ENCODE measurements around the gene TRIM22.
A peak's percentile ranks its signal among the peaks of the same experiment; 100 is the strongest.
"Not testable (repeated sequence)": the region's sequence is repeated elsewhere in the genome, so short reads cannot be mapped to it uniquely, and the experiment has no call there.

Gene TRIM22

GRCh38 chr11:5689551-5689983 is at the start of gene TRIM22:
TSS of gene TRIM22 (plus strand) at chr11:5689790. CDS start at chr11:5696233, 6,443 bp downstream.
- Histone ChIP-seq H3K27me3 (ENCODE audit: low read depth, low read length) (no peaks in the 10 kb centered on the region), H3K27ac (ENCODE audit: low read length) (peak within 1 kb of the TSS; percentile 98), H3K9me3 (ENCODE audit: control insufficient read depth in 1 of 2, low read length in 2 of 2) (no peaks in the 10 kb centered on the region), H3K36me3 (ENCODE audit: control insufficient read depth in 1 of 2, insufficient read depth in 2 of 2, low read length in 2 of 2) (no peaks in the 10 kb centered on the region), H3K4me1 (ENCODE audit: control insufficient read depth in 1 of 2, insufficient read depth in 2 of 2, low read length in 2 of 2) (peaks cover 0 to 12% of the 10 kb centered on the region in 2 donors), H3K4me3 (ENCODE audit: low read depth in 1 of 2, low read length in 2 of 2) (peak within 1 kb of the TSS; percentile 68 to 91)

GRCh38 chr11:5639953-5640352 is 49.6 kb upstream of the TRIM22 start:
- Histone ChIP-seq H3K27ac (ENCODE audit: low read length) (no peak overlapping the region), H3K4me1 (ENCODE audit: control insufficient read depth in 1 of 2, insufficient read depth in 2 of 2, low read length in 2 of 2) (no peaks in the 10 kb centered on the region), H3K9me3 (ENCODE audit: control insufficient read depth in 1 of 2, low read length in 2 of 2) (no peaks in the 10 kb centered on the region), H3K36me3 (ENCODE audit: control insufficient read depth in 1 of 2, insufficient read depth in 2 of 2, low read length in 2 of 2) (peaks cover 9 to 30% of the 10 kb centered on the region in 2 donors), H3K4me3 (ENCODE audit: low read depth in 1 of 2, low read length in 2 of 2) (no peak overlapping the region), H3K27me3 (ENCODE audit: low read depth, low read length) (no peaks in the 10 kb centered on the region)

GRCh38 chr11:5643585-5643984 is 46.0 kb upstream of the TRIM22 start:
- Histone ChIP-seq H3K27me3 (ENCODE audit: low read depth, low read length) (no peaks in the 10 kb centered on the region), H3K36me3 (ENCODE audit: control insufficient read depth in 1 of 2, insufficient read depth in 2 of 2, low read length in 2 of 2) (peaks cover 9 to 23% of the 10 kb centered on the region in 2 donors), H3K9me3 (ENCODE audit: control insufficient read depth in 1 of 2, low read length in 2 of 2) (no peaks in the 10 kb centered on the region), H3K4me3 (ENCODE audit: low read depth in 1 of 2, low read length in 2 of 2) (no peak overlapping the region), H3K4me1 (ENCODE audit: control insufficient read depth in 1 of 2, insufficient read depth in 2 of 2, low read length in 2 of 2) (no peaks in the 10 kb centered on the region), H3K27ac (ENCODE audit: low read length) (no peak overlapping the region)

- no peaks in the 10 kb centered on the region for H3K27me3 ChIP-seq (ENCODE audit: low read depth, low read length)
- no peaks in the 10 kb centered on the region for H3K9me3 ChIP-seq (ENCODE audit: control insufficient read depth in 1 of 2, low read length in 2 of 2)
- peaks cover 9 to 21% of the 10 kb centered on the region in 2 donors for H3K36me3 ChIP-seq (ENCODE audit: control insufficient read depth in 1 of 2, insufficient read depth in 2 of 2, low read length in 2 of 2)
- no peaks in the 10 kb centered on the region for H3K4me1 ChIP-seq (ENCODE audit: control insufficient read depth in 1 of 2, insufficient read depth in 2 of 2, low read length in 2 of 2)
- H3K27ac ChIP-seq (ENCODE audit: low read length) = no peak overlapping the region
- no peak overlapping the region for H3K4me3 ChIP-seq (ENCODE audit: low read depth in 1 of 2, low read length in 2 of 2)
Observed at GRCh38 chr11:5646139-5646538, 43.5 kb upstream of the TRIM22 start.

- H3K4me1 ChIP-seq (ENCODE audit: control insufficient read depth in 1 of 2, insufficient read depth in 2 of 2, low read length in 2 of 2) = no peaks in the 10 kb centered on the region
- H3K4me3 ChIP-seq (ENCODE audit: low read depth in 1 of 2, low read length in 2 of 2) = no peak overlapping the region
- H3K27ac ChIP-seq (ENCODE audit: low read length) = no peak overlapping the region
- H3K27me3 ChIP-seq (ENCODE audit: low read depth, low read length) = no peaks in the 10 kb centered on the region
- H3K36me3 ChIP-seq (ENCODE audit: control insufficient read depth in 1 of 2, insufficient read depth in 2 of 2, low read length in 2 of 2) = peaks cover 0 to 6% of the 10 kb centered on the region in 2 donors
- H3K9me3 ChIP-seq (ENCODE audit: control insufficient read depth in 1 of 2, low read length in 2 of 2) = no peaks in the 10 kb centered on the region
Observed at GRCh38 chr11:5655474-5655873, 34.1 kb upstream of the TRIM22 start.

GRCh38 chr11:5656956-5657355 is 32.6 kb upstream of the TRIM22 start:
- not testable (repeated sequence) for H3K4me1 ChIP-seq (ENCODE audit: control insufficient read depth in 1 of 2, insufficient read depth in 2 of 2, low read length in 2 of 2); H3K27ac ChIP-seq (ENCODE audit: low read length); H3K9me3 ChIP-seq (ENCODE audit: control insufficient read depth in 1 of 2, low read length in 2 of 2); H3K27me3 ChIP-seq (ENCODE audit: low read depth, low read length); H3K4me3 ChIP-seq (ENCODE audit: low read depth in 1 of 2, low read length in 2 of 2); H3K36me3 ChIP-seq (ENCODE audit: control insufficient read depth in 1 of 2, insufficient read depth in 2 of 2, low read length in 2 of 2)

GRCh38 chr11:5658318-5658717 is 31.3 kb upstream of the TRIM22 start:
- Histone ChIP-seq H3K27me3 (ENCODE audit: low read depth, low read length) (no peaks in the 10 kb centered on the region), H3K36me3 (ENCODE audit: control insufficient read depth in 1 of 2, insufficient read depth in 2 of 2, low read length in 2 of 2) (peaks cover 0 to 14% of the 10 kb centered on the region in 2 donors), H3K9me3 (ENCODE audit: control insufficient read depth in 1 of 2, low read length in 2 of 2) (no peaks in the 10 kb centered on the region), H3K4me1 (ENCODE audit: control insufficient read depth in 1 of 2, insufficient read depth in 2 of 2, low read length in 2 of 2) (no peaks in the 10 kb centered on the region), H3K27ac (ENCODE audit: low read length) (no peak overlapping the region), H3K4me3 (ENCODE audit: low read depth in 1 of 2, low read length in 2 of 2) (no peak overlapping the region)

GRCh38 chr11:5663511-5663910 is 26.1 kb upstream of the TRIM22 start:
- peaks cover 28 to 34% of the 10 kb centered on the region in 2 donors for H3K36me3 ChIP-seq (ENCODE audit: control insufficient read depth in 1 of 2, insufficient read depth in 2 of 2, low read length in 2 of 2)
- no peaks in the 10 kb centered on the region for H3K9me3 ChIP-seq (ENCODE audit: control insufficient read depth in 1 of 2, low read length in 2 of 2)
- H3K4me3 ChIP-seq (ENCODE audit: low read depth in 1 of 2, low read length in 2 of 2) = no peak overlapping the region
- H3K4me1 ChIP-seq (ENCODE audit: control insufficient read depth in 1 of 2, insufficient read depth in 2 of 2, low read length in 2 of 2) = no peaks in the 10 kb centered on the region
- no peak overlapping the region for H3K27ac ChIP-seq (ENCODE audit: low read length)
- no peaks in the 10 kb centered on the region for H3K27me3 ChIP-seq (ENCODE audit: low read depth, low read length)

- H3K27me3 ChIP-seq (ENCODE audit: low read depth, low read length) = no peaks in the 10 kb centered on the region
- H3K27ac ChIP-seq (ENCODE audit: low read length) = no peak overlapping the region
- no peaks in the 10 kb centered on the region for H3K4me1 ChIP-seq (ENCODE audit: control insufficient read depth in 1 of 2, insufficient read depth in 2 of 2, low read length in 2 of 2)
- peaks cover 40 to 46% of the 10 kb centered on the region in 2 donors for H3K36me3 ChIP-seq (ENCODE audit: control insufficient read depth in 1 of 2, insufficient read depth in 2 of 2, low read length in 2 of 2)
- no peak overlapping the region for H3K4me3 ChIP-seq (ENCODE audit: low read depth in 1 of 2, low read length in 2 of 2)
- no peaks in the 10 kb centered on the region for H3K9me3 ChIP-seq (ENCODE audit: control insufficient read depth in 1 of 2, low read length in 2 of 2)
Observed at GRCh38 chr11:5665051-5665570, 24.5 kb upstream of the TRIM22 start.

GRCh38 chr11:5665746-5666401 is 23.7 kb upstream of the TRIM22 start:
- H3K27me3 ChIP-seq (ENCODE audit: low read depth, low read length) = no peaks in the 10 kb centered on the region
- no peak overlapping the region for H3K4me3 ChIP-seq (ENCODE audit: low read depth in 1 of 2, low read length in 2 of 2)
- no peaks in the 10 kb centered on the region for H3K9me3 ChIP-seq (ENCODE audit: control insufficient read depth in 1 of 2, low read length in 2 of 2)
- no peak overlapping the region for H3K27ac ChIP-seq (ENCODE audit: low read length)
- no peaks in the 10 kb centered on the region for H3K4me1 ChIP-seq (ENCODE audit: control insufficient read depth in 1 of 2, insufficient read depth in 2 of 2, low read length in 2 of 2)
- peaks cover 45 to 46% of the 10 kb centered on the region in 2 donors for H3K36me3 ChIP-seq (ENCODE audit: control insufficient read depth in 1 of 2, insufficient read depth in 2 of 2, low read length in 2 of 2)

- Histone ChIP-seq H3K36me3 (ENCODE audit: control insufficient read depth in 1 of 2, insufficient read depth in 2 of 2, low read length in 2 of 2) (peaks cover 46 to 47% of the 10 kb centered on the region in 2 donors), H3K4me1 (ENCODE audit: control insufficient read depth in 1 of 2, insufficient read depth in 2 of 2, low read length in 2 of 2) (no peaks in the 10 kb centered on the region), H3K27me3 (ENCODE audit: low read depth, low read length) (no peaks in the 10 kb centered on the region), H3K27ac (ENCODE audit: low read length) (no peak overlapping the region), H3K9me3 (ENCODE audit: control insufficient read depth in 1 of 2, low read length in 2 of 2) (no peaks in the 10 kb centered on the region), H3K4me3 (ENCODE audit: low read depth in 1 of 2, low read length in 2 of 2) (no peak overlapping the region)
Observed at GRCh38 chr11:5666402-5666793, 23.2 kb upstream of the TRIM22 start.

- H3K27me3 ChIP-seq (ENCODE audit: low read depth, low read length) = no peaks in the 10 kb centered on the region
- H3K9me3 ChIP-seq (ENCODE audit: control insufficient read depth in 1 of 2, low read length in 2 of 2) = no peaks in the 10 kb centered on the region
- no peak overlapping the region for H3K4me3 ChIP-seq (ENCODE audit: low read depth in 1 of 2, low read length in 2 of 2)
- H3K36me3 ChIP-seq (ENCODE audit: control insufficient read depth in 1 of 2, insufficient read depth in 2 of 2, low read length in 2 of 2) = peaks cover 12 to 24% of the 10 kb centered on the region in 2 donors
- no peak overlapping the region for H3K27ac ChIP-seq (ENCODE audit: low read length)
- no peaks in the 10 kb centered on the region for H3K4me1 ChIP-seq (ENCODE audit: control insufficient read depth in 1 of 2, insufficient read depth in 2 of 2, low read length in 2 of 2)
Observed at GRCh38 chr11:5671831-5672230, 17.8 kb upstream of the TRIM22 start.

All from muscle layer of duodenum (tissue), 2 donors.